Mucosa of stomach (tissue), 1 donor: Measurements from ENCODE around the gene GOLGA3.

ENCODE experiments used
- H3K27me3 ChIP-seq: one replicate; pipeline ENCODE4 v1.7.0; 2013; ENCODE audit warnings: mild to moderate bottlenecking, low read length; ENCODE audit not compliant: control insufficient read depth, insufficient read depth
- H3K36me3 ChIP-seq: one replicate; pipeline ENCODE4 v1.7.0; 2013; ENCODE audit warnings: low read length; ENCODE audit not compliant: control insufficient read depth, insufficient read depth
- H3K4me1 ChIP-seq: one replicate; pipeline ENCODE4 v1.7.0; 2013; ENCODE audit warnings: mild to moderate bottlenecking, low read length; ENCODE audit not compliant: control insufficient read depth, insufficient read depth
- H3K4me3 ChIP-seq: one replicate; pipeline ENCODE4 v1.7.0; 2013; ENCODE audit warnings: low read length
- H3K9ac ChIP-seq: one replicate; pipeline ENCODE4 v1.7.0; 2013; ENCODE audit warnings: mild to moderate bottlenecking, low read length, moderate library complexity
- H3K9me3 ChIP-seq: one replicate; pipeline ENCODE4 v1.7.0; 2013; ENCODE audit warnings: mild to moderate bottlenecking, low read length, moderate library complexity; ENCODE audit not compliant: control insufficient read depth
- donor health status: Pancreatic carcinoma.

GOLGA3 gene

GRCh38 chr12:132731574-132731973, 97.1 kb downstream of the GOLGA3 start:
- Histone ChIP-seq H3K9me3 (no peaks in the 10 kb centered on the region), H3K36me3 (peaks cover 11% of the 10 kb centered on the region), H3K4me3 (no peak overlapping the region), H3K9ac (no peak overlapping the region), H3K4me1 (no peaks in the 10 kb centered on the region), H3K27me3 (no peaks in the 10 kb centered on the region)

- H3K27me3 ChIP-seq: no peaks in the 10 kb centered on the region
- H3K9ac ChIP-seq: no peak overlapping the region
- no peak overlapping the region for H3K4me3 ChIP-seq
- H3K36me3 ChIP-seq: peaks cover 11% of the 10 kb centered on the region
- H3K4me1 ChIP-seq: no peaks in the 10 kb centered on the region
- no peaks in the 10 kb centered on the region for H3K9me3 ChIP-seq
Measured at GRCh38 chr12:132730353-132730752, 98.3 kb downstream of the GOLGA3 start.

GRCh38 chr12:132729541-132730320, 98.9 kb downstream of the GOLGA3 start:
- H3K4me1 ChIP-seq: no peaks in the 10 kb centered on the region
- peaks cover 11% of the 10 kb centered on the region for H3K36me3 ChIP-seq
- no peak overlapping the region for H3K4me3 ChIP-seq
- H3K27me3 ChIP-seq: no peaks in the 10 kb centered on the region
- no peaks in the 10 kb centered on the region for H3K9me3 ChIP-seq
- no peak overlapping the region for H3K9ac ChIP-seq

- Histone ChIP-seq H3K4me1 (no peaks in the 10 kb centered on the region), H3K27me3 (no peaks in the 10 kb centered on the region), H3K9me3 (no peaks in the 10 kb centered on the region), H3K9ac (no peak overlapping the region), H3K4me3 (no peak overlapping the region), H3K36me3 (peaks cover 13% of the 10 kb centered on the region)
Measured at GRCh38 chr12:132728502-132728901, 100.2 kb downstream of the GOLGA3 start.

- Histone ChIP-seq H3K27me3 (no peaks in the 10 kb centered on the region), H3K4me3 (no peak overlapping the region), H3K9ac (no peak overlapping the region), H3K9me3 (no peaks in the 10 kb centered on the region), H3K4me1 (no peaks in the 10 kb centered on the region), H3K36me3 (peaks cover 13% of the 10 kb centered on the region)
Measured at GRCh38 chr12:132727091-132727794, 101.4 kb downstream of the GOLGA3 start.

GRCh38 chr12:132726386-132726785, 102.3 kb downstream of the GOLGA3 start:
- H3K9me3 ChIP-seq: no peaks in the 10 kb centered on the region
- peaks cover 13% of the 10 kb centered on the region for H3K36me3 ChIP-seq
- no peaks in the 10 kb centered on the region for H3K27me3 ChIP-seq
- no peaks in the 10 kb centered on the region for H3K4me1 ChIP-seq
- no peak overlapping the region for H3K4me3 ChIP-seq
- no peak overlapping the region for H3K9ac ChIP-seq

- peaks cover 13% of the 10 kb centered on the region for H3K36me3 ChIP-seq
- H3K4me3 ChIP-seq: no peak overlapping the region
- H3K9me3 ChIP-seq: no peaks in the 10 kb centered on the region
- no peaks in the 10 kb centered on the region for H3K27me3 ChIP-seq
- H3K4me1 ChIP-seq: no peaks in the 10 kb centered on the region
- H3K9ac ChIP-seq: no peak overlapping the region
Measured at GRCh38 chr12:132724506-132725241, 104.0 kb downstream of the GOLGA3 start.

- peaks cover 13% of the 10 kb centered on the region for H3K36me3 ChIP-seq
- H3K4me3 ChIP-seq: no peak overlapping the region
Measured at GRCh38 chr12:132723764-132724140, 104.9 kb downstream of the GOLGA3 start.

GRCh38 chr12:132723015-132723763, 105.5 kb downstream of the GOLGA3 start:
- Histone ChIP-seq H3K4me3 (no peak overlapping the region), H3K27me3 (no peaks in the 10 kb centered on the region), H3K9ac (no peak overlapping the region), H3K36me3 (peaks cover 13% of the 10 kb centered on the region), H3K4me1 (no peaks in the 10 kb centered on the region), H3K9me3 (no peaks in the 10 kb centered on the region)

More at GRCh38 chr12:132723764-132724140, 104.9 kb downstream of the GOLGA3 start:
- no peaks in the 10 kb centered on the region for H3K4me1 ChIP-seq
- no peaks in the 10 kb centered on the region for H3K9me3 ChIP-seq
- no peak overlapping the region for H3K9ac ChIP-seq
- no peaks in the 10 kb centered on the region for H3K27me3 ChIP-seq

GRCh38 chr12:132720606-132721345, 107.9 kb downstream of the GOLGA3 start:
- H3K4me3 ChIP-seq: no peak overlapping the region
- no peaks in the 10 kb centered on the region for H3K27me3 ChIP-seq
- H3K36me3 ChIP-seq: peaks cover 13% of the 10 kb centered on the region
- H3K4me1 ChIP-seq: no peaks in the 10 kb centered on the region
- H3K9me3 ChIP-seq: no peaks in the 10 kb centered on the region
- H3K9ac ChIP-seq: no peak overlapping the region

GRCh38 chr12:132719954-132720324, 108.7 kb downstream of the GOLGA3 start:
- H3K36me3 ChIP-seq: peaks cover 13% of the 10 kb centered on the region
- H3K4me1 ChIP-seq: no peaks in the 10 kb centered on the region
- no peaks in the 10 kb centered on the region for H3K27me3 ChIP-seq
- H3K9ac ChIP-seq: no peak overlapping the region
- H3K4me3 ChIP-seq: no peak overlapping the region
- no peaks in the 10 kb centered on the region for H3K9me3 ChIP-seq
